GM23338 (cell line): ENCODE results near the gene C14orf93.

ENCODE experiments used
- CREB1 ChIP-seq: fragments of 250-450 bp; sonication (Bioruptor Pico); IDR thresholded peaks from 2 replicates; pipeline ENCODE4 v1.5.0; 2020; ENCODE audit warnings: low read depth, mild to moderate bottlenecking, moderate library complexity
- CTCF ChIP-seq, 2 experiments: fragments of 200-600 bp in 1 of 2; sonication (generic) in 1 of 2; conservative IDR thresholded peaks; 2 replicates each; pipeline versions ENCODE4 v1.5.1 to v1.6.1; 2016 to 2017; ENCODE audit warnings: antibody characterized with exemption in 2 of 2, low read depth in 2 of 2, mild to moderate bottlenecking in 2 of 2, moderate library complexity in 1 of 2
- EZH2phosphoT487 ChIP-seq: fragments of 200-600 bp; sonication (generic); IDR thresholded peaks from one replicate; pipeline ENCODE4 v1.8.1; 2018; ENCODE audit warnings: antibody characterized with exemption; ENCODE audit not compliant: unreplicated experiment
- POLR2AphosphoS5 ChIP-seq: IDR thresholded peaks from 2 replicates; pipeline ENCODE4 v1.6.1; 2016; ENCODE audit warnings: antibody characterized with exemption, low read depth
- REST ChIP-seq: IDR thresholded peaks from one replicate; pipeline ENCODE4 v1.6.1; 2018; ENCODE audit warnings: antibody characterized with exemption; ENCODE audit not compliant: unreplicated experiment

GRCh38 chr14:22985894-22986507 is 23.9 kb downstream of the C14orf93 start:
- TF ChIP-seq CTCF (conservative IDR thresholded peaks at IDR 0.05; ENCODE audit: low read depth in 2 of 2): no peak
- TF ChIP-seq REST: no peak
- TF ChIP-seq CREB1 (CRISPR knock-in tag): no peak
- no peak for TF ChIP-seq POLR2AphosphoS5
- TF ChIP-seq EZH2phosphoT487: no peak
